ENCODE data around the gene OR9A2. TPM values are rescaled to one million over a fixed set of nuclear protein-coding genes. Genes with fewer than 3 reads are reported as not detected.

The OR9A2 gene
- not detected for total RNA-seq

DNA sequence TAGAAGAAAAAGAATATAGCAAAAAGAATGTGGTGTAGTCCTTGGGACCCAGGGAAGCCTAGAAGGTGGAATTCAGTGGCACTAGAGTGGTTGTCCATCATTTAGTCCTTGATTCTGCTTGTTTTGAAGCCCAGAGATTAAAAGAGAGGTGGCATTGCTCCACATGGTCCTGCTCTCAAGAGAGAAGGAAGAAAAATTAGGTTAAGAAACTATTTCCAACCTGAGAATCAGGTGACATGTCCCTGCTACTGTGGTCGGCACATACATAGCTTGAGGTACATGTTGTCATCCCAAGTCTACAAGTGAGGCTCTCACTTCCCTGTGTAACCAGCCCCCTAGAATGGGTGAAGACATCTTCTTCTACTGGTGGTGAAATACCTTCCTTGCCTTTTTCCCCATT, at the start of gene OR9A2:
Gene OR9A2 (minus strand): TSS at position 101 of the 400 bp plus-strand sequence. CDS start 0 bp downstream, at position 101.
- CTCF ChIA-PET: interaction anchor here (0.6 kb wide), 1 partner anchor 52 kb away, joined by 3 read pairs; no protein-coding TSS in a partner anchor
- peaks cover 5% of the 10 kb centered on the region for H3K4me1 Mint-ChIP-seq
- H3K27me3 Mint-ChIP-seq: peaks cover 18% of the 10 kb centered on the region
- ATAC-seq: no peak
- H3K9me3 Mint-ChIP-seq (ENCODE audit: low read depth): no peaks in the 10 kb centered on the region
- no peak within 1 kb of the TSS for H3K27ac Mint-ChIP-seq
- no peak within 1 kb of the TSS for H3K4me3 Mint-ChIP-seq
- no peaks in the 10 kb centered on the region for H3K36me3 Mint-ChIP-seq
- no peak for DNase-seq

DNA sequence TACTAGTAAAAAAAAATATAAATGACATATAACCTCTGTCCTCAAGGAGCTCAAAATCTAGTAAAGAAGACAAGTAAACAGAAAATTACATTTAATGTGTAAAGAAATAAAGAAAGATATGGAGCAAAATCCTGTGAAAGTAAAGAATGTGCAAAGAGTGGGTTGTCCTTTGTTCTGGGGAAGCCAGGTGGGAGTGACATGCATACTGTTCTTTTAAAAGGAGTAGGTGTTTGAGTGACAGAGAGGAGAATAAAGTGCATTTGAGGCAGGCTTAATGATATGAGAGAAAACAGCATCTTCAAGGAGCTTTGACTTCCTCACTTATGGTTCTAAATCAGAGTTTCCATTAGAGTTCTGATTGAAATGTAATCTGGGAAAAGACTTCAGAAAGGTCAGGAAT, 47.2 kb upstream of the OR9A2 start:
- no peaks in the 10 kb centered on the region for H3K36me3 Mint-ChIP-seq
- H3K9me3 Mint-ChIP-seq (ENCODE audit: low read depth): no peaks in the 10 kb centered on the region
- no peak overlapping the region for H3K4me3 Mint-ChIP-seq
- no peak overlapping the region for H3K27ac Mint-ChIP-seq
- H3K27me3 Mint-ChIP-seq: peaks cover 3% of the 10 kb centered on the region
- H3K4me1 Mint-ChIP-seq: no peaks in the 10 kb centered on the region
- ATAC-seq: no peak
- DNase-seq: no peak
- CTCF ChIA-PET: no interaction called here

- H3K4me1 Mint-ChIP-seq: no peaks in the 10 kb centered on the region
- no peak for ATAC-seq
- CTCF ChIA-PET: no interaction called here
Measured at GRCh38 chr7:143073556-143073955, 46.6 kb upstream of the OR9A2 start.

DNA sequence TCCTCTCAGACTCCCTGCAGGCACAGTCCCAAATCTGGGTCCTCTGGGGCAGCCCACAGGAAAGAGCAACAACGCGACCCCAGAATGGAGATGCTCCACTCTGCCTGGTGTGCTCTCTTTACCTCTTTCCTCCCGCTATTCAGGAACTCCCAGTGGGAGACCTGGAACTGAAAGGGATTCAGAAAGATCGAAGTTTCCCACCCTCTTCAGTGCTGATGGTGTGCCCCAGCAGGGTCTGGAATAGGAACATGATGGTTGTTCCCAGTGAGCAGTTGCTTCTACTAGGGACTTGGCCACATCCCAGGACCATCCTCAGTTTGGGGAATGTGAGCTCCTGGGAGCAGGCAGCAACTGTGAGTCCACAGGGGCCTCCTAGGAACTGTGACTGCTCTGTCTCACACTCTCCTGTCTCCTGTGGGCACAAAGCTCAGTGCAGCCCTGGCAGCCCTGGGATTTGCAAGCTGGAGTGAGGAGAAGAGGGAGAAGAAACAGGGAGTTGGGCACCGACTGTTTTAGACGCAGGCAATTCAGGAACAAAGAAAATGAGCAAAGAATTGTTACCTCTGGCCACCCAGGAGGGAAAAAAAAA, 43.1 kb upstream of the OR9A2 start:
- H3K4me3 Mint-ChIP-seq: no peak overlapping the region
- peaks cover 3% of the 10 kb centered on the region for H3K27me3 Mint-ChIP-seq
- ATAC-seq: no peak
- no peak overlapping the region for H3K27ac Mint-ChIP-seq
- H3K4me1 Mint-ChIP-seq: no peaks in the 10 kb centered on the region
- H3K36me3 Mint-ChIP-seq: no peaks in the 10 kb centered on the region
- no peaks in the 10 kb centered on the region for H3K9me3 Mint-ChIP-seq (ENCODE audit: low read depth)
- no peak for DNase-seq
- CTCF ChIA-PET: no interaction called here

More at GRCh38 chr7:143073556-143073955, 46.6 kb upstream of the OR9A2 start:
- H3K36me3 Mint-ChIP-seq: no peaks in the 10 kb centered on the region
- H3K27me3 Mint-ChIP-seq: peaks cover 3% of the 10 kb centered on the region
- H3K27ac Mint-ChIP-seq: no peak overlapping the region
- DNase-seq: no peak
- H3K9me3 Mint-ChIP-seq (ENCODE audit: low read depth): no peaks in the 10 kb centered on the region
- H3K4me3 Mint-ChIP-seq: no peak overlapping the region

DNA sequence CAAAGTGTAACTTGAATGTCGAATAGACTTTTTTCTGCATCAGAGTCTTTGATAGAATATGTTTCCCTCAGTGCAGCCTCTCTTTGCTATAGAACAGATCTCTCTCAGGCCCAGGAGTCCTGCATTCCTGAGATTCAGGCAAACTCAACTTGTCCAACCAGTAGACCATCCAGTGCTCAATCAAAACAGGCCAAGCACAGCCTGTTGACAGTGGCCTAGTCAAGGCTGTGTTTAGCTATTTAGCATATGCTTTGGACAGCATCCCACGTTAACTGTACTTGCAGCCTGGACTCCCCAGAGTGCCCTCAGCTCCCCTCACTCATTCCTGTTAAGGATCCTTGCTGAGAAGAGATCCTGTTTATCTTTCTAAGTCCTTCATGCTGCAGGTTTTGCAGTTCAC, 41.5 kb upstream of the OR9A2 start:
- DNase-seq (no peak), ATAC-seq (no peak)
- no peaks in the 10 kb centered on the region for H3K36me3 Mint-ChIP-seq
- CTCF ChIA-PET: no interaction called here
- H3K4me3 Mint-ChIP-seq: no peak overlapping the region
- H3K27me3 Mint-ChIP-seq: no peaks in the 10 kb centered on the region
- no peak overlapping the region for H3K27ac Mint-ChIP-seq
- H3K4me1 Mint-ChIP-seq: no peaks in the 10 kb centered on the region
- H3K9me3 Mint-ChIP-seq (ENCODE audit: low read depth): no peaks in the 10 kb centered on the region

- no peaks in the 10 kb centered on the region for H3K9me3 Mint-ChIP-seq (ENCODE audit: low read depth)
- H3K4me3 Mint-ChIP-seq: no peak overlapping the region
- H3K36me3 Mint-ChIP-seq: no peaks in the 10 kb centered on the region
- no peak overlapping the region for H3K27ac Mint-ChIP-seq
- no peaks in the 10 kb centered on the region for H3K27me3 Mint-ChIP-seq
- no peaks in the 10 kb centered on the region for H3K4me1 Mint-ChIP-seq
- DNase-seq: no peak
- CTCF ChIA-PET: no interaction called here
- ATAC-seq: no peak
Measured at GRCh38 chr7:143063741-143064140, 36.8 kb upstream of the OR9A2 start.

DNA sequence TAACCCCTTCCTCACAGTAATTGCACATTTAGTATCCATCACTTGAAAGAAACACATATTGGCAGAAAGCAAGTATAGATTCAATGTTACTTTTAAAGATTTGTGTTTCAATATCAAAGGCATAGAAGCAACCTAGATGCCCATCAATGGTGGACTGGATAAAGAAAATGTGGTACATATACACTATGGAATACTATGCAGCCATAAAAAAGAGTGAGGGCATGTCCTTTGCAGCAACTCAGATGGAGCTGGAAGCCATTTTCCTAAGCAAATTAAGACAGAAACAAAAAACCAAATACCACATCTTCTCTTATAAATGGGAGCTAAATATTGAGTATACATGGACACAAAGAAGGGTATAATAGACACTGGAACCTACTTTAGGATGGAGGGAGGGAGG, 28.8 kb upstream of the OR9A2 start:
- Mint-ChIP-seq H3K27ac (no peak overlapping the region), H3K4me3 (no peak overlapping the region), H3K4me1 (no peaks in the 10 kb centered on the region), H3K36me3 (no peaks in the 10 kb centered on the region), H3K9me3 (ENCODE audit: low read depth) (no peaks in the 10 kb centered on the region), H3K27me3 (peaks cover 11% of the 10 kb centered on the region)
- ATAC-seq (no peak), DNase-seq (no peak)
- CTCF ChIA-PET: no interaction called here

- Mint-ChIP-seq H3K4me3 (no peak overlapping the region), H3K4me1 (no peaks in the 10 kb centered on the region), H3K27ac (no peak overlapping the region), H3K36me3 (no peaks in the 10 kb centered on the region), H3K9me3 (ENCODE audit: low read depth) (no peaks in the 10 kb centered on the region), H3K27me3 (peaks cover 11% of the 10 kb centered on the region)
- DNase-seq (no peak), ATAC-seq (no peak)
- CTCF ChIA-PET: no interaction called here
Measured at GRCh38 chr7:143054621-143055020, 27.7 kb upstream of the OR9A2 start.

- no peak within 1 kb of the TSS for H3K27ac Mint-ChIP-seq
- peaks cover 13% of the 10 kb centered on the region for H3K27me3 Mint-ChIP-seq
- no peak for DNase-seq
- no peak within 1 kb of the TSS for H3K4me3 Mint-ChIP-seq
- H3K4me1 Mint-ChIP-seq: no peaks in the 10 kb centered on the region
- H3K9me3 Mint-ChIP-seq (ENCODE audit: low read depth): no peaks in the 10 kb centered on the region
- ATAC-seq: no peak
- H3K36me3 Mint-ChIP-seq: no peaks in the 10 kb centered on the region
- CTCF ChIA-PET: interaction anchor here (1.1 kb wide), 1 partner anchor 70 kb away, joined by 3 read pairs; no protein-coding TSS in a partner anchor
Measured at GRCh38 chr7:143052041-143052440, 25.1 kb upstream of the OR9A2 start, which contains the start of gene OR6V1. Gene OR6V1, plus strand, starts transcription at chr7:143052341. Its CDS starts 0 bp downstream, at chr7:143052341.

GRCh38 chr7:143050931-143051330, 24.0 kb upstream of the OR9A2 start:
- Mint-ChIP-seq H3K4me3 (no peak overlapping the region), H3K27ac (no peak overlapping the region), H3K36me3 (no peaks in the 10 kb centered on the region), H3K27me3 (peaks cover 17% of the 10 kb centered on the region), H3K4me1 (no peaks in the 10 kb centered on the region), H3K9me3 (ENCODE audit: low read depth) (no peaks in the 10 kb centered on the region)
- CTCF ChIA-PET: no interaction called here
- no peak for ATAC-seq
- DNase-seq: no peak

DNA sequence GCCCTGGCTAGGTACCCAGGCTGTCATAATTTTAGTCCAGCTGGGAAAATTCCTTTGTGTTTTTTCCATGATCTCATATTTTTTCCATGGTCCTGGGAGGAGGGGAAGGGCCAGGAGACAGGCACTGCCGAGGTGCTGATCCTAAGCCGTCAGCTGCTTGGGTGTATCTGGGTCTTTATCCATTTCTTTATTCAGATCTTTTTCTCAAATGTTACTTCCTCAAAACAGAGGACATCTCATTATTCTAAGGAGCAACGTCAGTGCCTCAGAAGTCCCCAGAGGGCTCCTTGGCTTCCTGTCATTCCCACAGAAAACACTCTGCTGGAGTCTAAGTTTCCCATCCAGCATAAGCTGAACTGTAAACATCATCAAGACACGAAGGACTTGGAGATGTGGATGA, 22.4 kb upstream of the OR9A2 start:
- Mint-ChIP-seq H3K27ac (no peak overlapping the region), H3K36me3 (no peaks in the 10 kb centered on the region), H3K4me1 (no peaks in the 10 kb centered on the region), H3K4me3 (no peak overlapping the region), H3K9me3 (ENCODE audit: low read depth) (no peaks in the 10 kb centered on the region), H3K27me3 (peaks cover 21% of the 10 kb centered on the region)
- DNase-seq: no peak
- no peak for ATAC-seq
- CTCF ChIA-PET: no interaction called here

- DNase-seq (no peak), ATAC-seq (no peak)
- H3K36me3 Mint-ChIP-seq: no peaks in the 10 kb centered on the region
- H3K9me3 Mint-ChIP-seq (ENCODE audit: low read depth): no peaks in the 10 kb centered on the region
- CTCF ChIA-PET: no interaction called here
- no peak overlapping the region for H3K4me3 Mint-ChIP-seq
- no peaks in the 10 kb centered on the region for H3K4me1 Mint-ChIP-seq
- H3K27ac Mint-ChIP-seq: no peak overlapping the region
- peaks cover 19% of the 10 kb centered on the region for H3K27me3 Mint-ChIP-seq
Measured at GRCh38 chr7:143048827-143049226, 21.9 kb upstream of the OR9A2 start.

DNA sequence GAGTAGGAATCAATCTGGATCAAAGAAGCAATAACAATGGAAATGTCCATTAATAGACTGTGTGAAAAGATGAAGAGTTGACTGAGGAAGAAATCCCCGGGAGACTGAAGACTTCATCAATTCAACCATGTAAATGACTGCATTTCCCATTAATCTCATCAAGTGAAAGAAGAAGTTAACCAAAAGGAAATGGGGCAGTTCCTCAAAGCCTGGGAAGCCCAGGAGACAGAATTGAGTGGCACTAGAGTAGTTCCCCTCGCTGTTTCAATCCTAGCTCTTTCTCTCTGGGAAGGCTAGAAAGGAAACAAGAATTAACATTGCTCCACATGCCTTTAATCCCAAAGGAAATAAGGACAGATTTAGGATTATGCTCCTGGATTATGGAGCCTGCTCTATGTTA, 20.4 kb upstream of the OR9A2 start:
- ATAC-seq (no peak), DNase-seq (no peak)
- Mint-ChIP-seq H3K9me3 (ENCODE audit: low read depth) (no peaks in the 10 kb centered on the region), H3K27ac (no peak overlapping the region), H3K4me1 (no peaks in the 10 kb centered on the region), H3K4me3 (no peak overlapping the region), H3K36me3 (no peaks in the 10 kb centered on the region), H3K27me3 (peaks cover 20% of the 10 kb centered on the region)
- CTCF ChIA-PET: no interaction called here

DNA sequence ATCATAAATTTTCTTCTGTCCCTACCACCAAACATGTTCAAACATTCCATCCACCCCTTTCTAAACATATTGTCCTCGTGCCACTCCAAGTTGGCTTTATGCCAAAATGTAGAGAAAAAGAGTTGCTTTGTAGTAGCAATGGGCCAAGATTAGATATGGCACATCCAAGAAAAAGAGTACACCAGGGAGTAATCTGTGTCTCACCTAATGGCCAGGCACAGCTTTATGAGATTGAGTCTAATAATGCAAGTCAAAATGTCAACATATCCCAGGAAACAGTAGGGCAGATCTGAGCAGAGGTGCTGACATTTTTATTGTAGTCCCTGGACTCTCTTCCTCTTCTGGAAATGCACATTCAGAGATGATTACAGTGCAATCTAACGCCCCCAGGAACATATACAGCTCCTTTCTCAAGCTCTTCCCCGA, 19.5 kb upstream of the OR9A2 start:
- H3K4me3 Mint-ChIP-seq: no peak overlapping the region
- no peak overlapping the region for H3K27ac Mint-ChIP-seq
- H3K36me3 Mint-ChIP-seq: no peaks in the 10 kb centered on the region
- H3K27me3 Mint-ChIP-seq: peaks cover 20% of the 10 kb centered on the region
- CTCF ChIA-PET: no interaction called here
- H3K4me1 Mint-ChIP-seq: no peaks in the 10 kb centered on the region
- ATAC-seq: no peak
- DNase-seq: no peak
- H3K9me3 Mint-ChIP-seq (ENCODE audit: low read depth): no peaks in the 10 kb centered on the region

- peaks cover 20% of the 10 kb centered on the region for H3K27me3 Mint-ChIP-seq
- DNase-seq: no peak
- H3K9me3 Mint-ChIP-seq (ENCODE audit: low read depth): no peaks in the 10 kb centered on the region
- no peak overlapping the region for H3K27ac Mint-ChIP-seq
- H3K4me3 Mint-ChIP-seq: no peak overlapping the region
- CTCF ChIA-PET: no interaction called here
- no peak for ATAC-seq
- H3K36me3 Mint-ChIP-seq: no peaks in the 10 kb centered on the region
- H3K4me1 Mint-ChIP-seq: no peaks in the 10 kb centered on the region
Measured at GRCh38 chr7:143043391-143043790, 16.5 kb upstream of the OR9A2 start.
